ENCODE results near the gene STK11IP. TPM values are rescaled to one million over a fixed set of nuclear protein-coding genes. Genes with fewer than 3 reads are reported as not detected.

STK11IP gene
- total and polyA plus RNA-seq, 8 donors = 24.5 to 36.6 (median 29.2) TPM

GRCh38 chr2:219556413-219556812, 41.2 kb upstream of the STK11IP start:
- DNase-seq (peak in 1 of 4 donors; percentile 62), ATAC-seq (no peak)
- peaks cover 14 to 32% of the 10 kb centered on the region in 2 donors for H3K27me3 ChIP-seq
- TF ChIP-seq CTCF (IDR thresholded peaks at IDR 0.05) = no peak
- H3K4me3 ChIP-seq = no peak overlapping the region
- H3K4me1 ChIP-seq = peaks cover 5 to 20% of the 10 kb centered on the region in 2 donors
- H3K9me3 ChIP-seq = no peaks in the 10 kb centered on the region
- H3K36me3 ChIP-seq = no peaks in the 10 kb centered on the region
- no peak overlapping the region for H3K27ac ChIP-seq
- intact Hi-C loops (cut with DNase I) = no loop called here

- intact Hi-C loops (cut with DNase I) = no loop called here
- H3K27ac ChIP-seq = no peak overlapping the region
- ATAC-seq = no peak
- H3K4me1 ChIP-seq = peaks cover 5 to 11% of the 10 kb centered on the region in 2 donors
- peaks cover 9 to 23% of the 10 kb centered on the region in 2 donors for H3K27me3 ChIP-seq
- no peaks in the 10 kb centered on the region for H3K9me3 ChIP-seq
- TF ChIP-seq CTCF (IDR thresholded peaks at IDR 0.05) = no peak
- peak in 1 of 4 donors; percentile 82 for DNase-seq
- no peak overlapping the region for H3K4me3 ChIP-seq
- H3K36me3 ChIP-seq = no peaks in the 10 kb centered on the region
Observed at GRCh38 chr2:219557320-219557719, 40.3 kb upstream of the STK11IP start.

GRCh38 chr2:219557791-219558785, 39.6 kb upstream of the STK11IP start:
- H3K27ac ChIP-seq = no peak overlapping the region
- no peaks in the 10 kb centered on the region for H3K9me3 ChIP-seq
- ATAC-seq (no peak), DNase-seq (peak in 1 of 4 donors; percentile 72)
- H3K27me3 ChIP-seq = peaks cover 4 to 15% of the 10 kb centered on the region in 2 donors
- no peak overlapping the region for H3K4me3 ChIP-seq
- TF ChIP-seq CTCF (IDR thresholded peaks at IDR 0.05) = no peak
- intact Hi-C loops (cut with DNase I) = no loop called here
- peaks cover 2 to 4% of the 10 kb centered on the region in 2 donors for H3K4me1 ChIP-seq
- no peaks in the 10 kb centered on the region for H3K36me3 ChIP-seq

GRCh38 chr2:219559156-219559915, 38.3 kb upstream of the STK11IP start:
- H3K4me3 ChIP-seq = no peak overlapping the region
- H3K27ac ChIP-seq = no peak overlapping the region
- no peak for TF ChIP-seq CTCF (IDR thresholded peaks at IDR 0.05)
- intact Hi-C loops (cut with DNase I) = no loop called here
- no peaks in the 10 kb centered on the region for H3K36me3 ChIP-seq
- DNase-seq (peak in 1 of 4 donors; percentile 54), ATAC-seq (no peak)
- H3K27me3 ChIP-seq = peaks cover 0 to 3% of the 10 kb centered on the region in 2 donors
- H3K9me3 ChIP-seq = no peaks in the 10 kb centered on the region
- no peaks in the 10 kb centered on the region for H3K4me1 ChIP-seq

All from left lung (tissue), 10 donors.